ENCODE data around the gene RCOR1.

- no peak for TF ChIP-seq POLR2A (IDR thresholded peaks at IDR 0.05; ENCODE audit: low read length)
- no peak for TF ChIP-seq GATA1 (IDR thresholded peaks at IDR 0.05; ENCODE audit: low read depth, low read length)
Observed at GRCh38 chr14:102630405-102630804, 38.0 kb downstream of the RCOR1 start.

All from erythroblast (primary cell).